Measurements from ENCODE around the gene TTLL6. TPM values are rescaled to one million over a fixed set of nuclear protein-coding genes. Genes with fewer than 3 reads are reported as not detected.

TTLL6 gene
- total and polyA plus RNA-seq, 2 of the 8 experiments (the other 6 are each of a cell fraction or from before 2014, with no cell fraction given), result 2.6 to 4.3 TPM

DNA sequence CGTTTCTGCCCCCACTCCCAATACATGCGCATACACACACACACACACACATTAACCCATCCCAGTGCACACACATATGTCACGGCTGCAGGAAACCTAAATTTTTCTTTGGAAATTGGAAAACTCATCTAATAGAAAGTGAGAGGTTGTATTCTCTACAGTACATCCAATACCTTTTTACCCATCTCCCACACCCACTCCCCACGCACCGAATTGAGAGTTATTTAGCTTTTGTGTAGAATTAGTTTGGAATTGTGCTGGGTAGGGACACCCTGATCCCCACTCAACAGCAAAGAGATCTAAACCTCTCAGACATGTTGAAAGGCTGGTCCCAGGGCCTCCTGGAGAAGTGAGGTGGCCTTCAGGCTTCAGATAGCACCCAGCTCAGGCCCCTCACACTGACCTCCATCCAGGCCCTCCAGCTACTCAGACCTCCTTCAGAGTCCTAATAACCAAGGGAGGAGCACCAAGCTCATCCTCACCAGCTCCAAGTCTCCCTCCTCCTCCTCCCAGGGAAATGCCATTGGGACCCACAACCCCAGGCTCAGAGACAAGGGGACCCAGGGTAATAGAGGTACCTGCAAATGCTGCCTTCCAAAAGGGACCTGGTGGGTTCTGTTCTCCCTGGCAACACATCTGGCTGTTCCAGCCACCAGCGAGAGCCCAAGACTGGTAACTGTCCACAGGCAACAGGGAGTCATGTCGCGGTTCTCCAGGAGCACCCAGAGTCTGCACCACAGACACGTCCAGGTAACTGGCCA, 89.4 kb downstream of the TTLL6 start (continued):
- TF ChIP-seq, protein P1, sequence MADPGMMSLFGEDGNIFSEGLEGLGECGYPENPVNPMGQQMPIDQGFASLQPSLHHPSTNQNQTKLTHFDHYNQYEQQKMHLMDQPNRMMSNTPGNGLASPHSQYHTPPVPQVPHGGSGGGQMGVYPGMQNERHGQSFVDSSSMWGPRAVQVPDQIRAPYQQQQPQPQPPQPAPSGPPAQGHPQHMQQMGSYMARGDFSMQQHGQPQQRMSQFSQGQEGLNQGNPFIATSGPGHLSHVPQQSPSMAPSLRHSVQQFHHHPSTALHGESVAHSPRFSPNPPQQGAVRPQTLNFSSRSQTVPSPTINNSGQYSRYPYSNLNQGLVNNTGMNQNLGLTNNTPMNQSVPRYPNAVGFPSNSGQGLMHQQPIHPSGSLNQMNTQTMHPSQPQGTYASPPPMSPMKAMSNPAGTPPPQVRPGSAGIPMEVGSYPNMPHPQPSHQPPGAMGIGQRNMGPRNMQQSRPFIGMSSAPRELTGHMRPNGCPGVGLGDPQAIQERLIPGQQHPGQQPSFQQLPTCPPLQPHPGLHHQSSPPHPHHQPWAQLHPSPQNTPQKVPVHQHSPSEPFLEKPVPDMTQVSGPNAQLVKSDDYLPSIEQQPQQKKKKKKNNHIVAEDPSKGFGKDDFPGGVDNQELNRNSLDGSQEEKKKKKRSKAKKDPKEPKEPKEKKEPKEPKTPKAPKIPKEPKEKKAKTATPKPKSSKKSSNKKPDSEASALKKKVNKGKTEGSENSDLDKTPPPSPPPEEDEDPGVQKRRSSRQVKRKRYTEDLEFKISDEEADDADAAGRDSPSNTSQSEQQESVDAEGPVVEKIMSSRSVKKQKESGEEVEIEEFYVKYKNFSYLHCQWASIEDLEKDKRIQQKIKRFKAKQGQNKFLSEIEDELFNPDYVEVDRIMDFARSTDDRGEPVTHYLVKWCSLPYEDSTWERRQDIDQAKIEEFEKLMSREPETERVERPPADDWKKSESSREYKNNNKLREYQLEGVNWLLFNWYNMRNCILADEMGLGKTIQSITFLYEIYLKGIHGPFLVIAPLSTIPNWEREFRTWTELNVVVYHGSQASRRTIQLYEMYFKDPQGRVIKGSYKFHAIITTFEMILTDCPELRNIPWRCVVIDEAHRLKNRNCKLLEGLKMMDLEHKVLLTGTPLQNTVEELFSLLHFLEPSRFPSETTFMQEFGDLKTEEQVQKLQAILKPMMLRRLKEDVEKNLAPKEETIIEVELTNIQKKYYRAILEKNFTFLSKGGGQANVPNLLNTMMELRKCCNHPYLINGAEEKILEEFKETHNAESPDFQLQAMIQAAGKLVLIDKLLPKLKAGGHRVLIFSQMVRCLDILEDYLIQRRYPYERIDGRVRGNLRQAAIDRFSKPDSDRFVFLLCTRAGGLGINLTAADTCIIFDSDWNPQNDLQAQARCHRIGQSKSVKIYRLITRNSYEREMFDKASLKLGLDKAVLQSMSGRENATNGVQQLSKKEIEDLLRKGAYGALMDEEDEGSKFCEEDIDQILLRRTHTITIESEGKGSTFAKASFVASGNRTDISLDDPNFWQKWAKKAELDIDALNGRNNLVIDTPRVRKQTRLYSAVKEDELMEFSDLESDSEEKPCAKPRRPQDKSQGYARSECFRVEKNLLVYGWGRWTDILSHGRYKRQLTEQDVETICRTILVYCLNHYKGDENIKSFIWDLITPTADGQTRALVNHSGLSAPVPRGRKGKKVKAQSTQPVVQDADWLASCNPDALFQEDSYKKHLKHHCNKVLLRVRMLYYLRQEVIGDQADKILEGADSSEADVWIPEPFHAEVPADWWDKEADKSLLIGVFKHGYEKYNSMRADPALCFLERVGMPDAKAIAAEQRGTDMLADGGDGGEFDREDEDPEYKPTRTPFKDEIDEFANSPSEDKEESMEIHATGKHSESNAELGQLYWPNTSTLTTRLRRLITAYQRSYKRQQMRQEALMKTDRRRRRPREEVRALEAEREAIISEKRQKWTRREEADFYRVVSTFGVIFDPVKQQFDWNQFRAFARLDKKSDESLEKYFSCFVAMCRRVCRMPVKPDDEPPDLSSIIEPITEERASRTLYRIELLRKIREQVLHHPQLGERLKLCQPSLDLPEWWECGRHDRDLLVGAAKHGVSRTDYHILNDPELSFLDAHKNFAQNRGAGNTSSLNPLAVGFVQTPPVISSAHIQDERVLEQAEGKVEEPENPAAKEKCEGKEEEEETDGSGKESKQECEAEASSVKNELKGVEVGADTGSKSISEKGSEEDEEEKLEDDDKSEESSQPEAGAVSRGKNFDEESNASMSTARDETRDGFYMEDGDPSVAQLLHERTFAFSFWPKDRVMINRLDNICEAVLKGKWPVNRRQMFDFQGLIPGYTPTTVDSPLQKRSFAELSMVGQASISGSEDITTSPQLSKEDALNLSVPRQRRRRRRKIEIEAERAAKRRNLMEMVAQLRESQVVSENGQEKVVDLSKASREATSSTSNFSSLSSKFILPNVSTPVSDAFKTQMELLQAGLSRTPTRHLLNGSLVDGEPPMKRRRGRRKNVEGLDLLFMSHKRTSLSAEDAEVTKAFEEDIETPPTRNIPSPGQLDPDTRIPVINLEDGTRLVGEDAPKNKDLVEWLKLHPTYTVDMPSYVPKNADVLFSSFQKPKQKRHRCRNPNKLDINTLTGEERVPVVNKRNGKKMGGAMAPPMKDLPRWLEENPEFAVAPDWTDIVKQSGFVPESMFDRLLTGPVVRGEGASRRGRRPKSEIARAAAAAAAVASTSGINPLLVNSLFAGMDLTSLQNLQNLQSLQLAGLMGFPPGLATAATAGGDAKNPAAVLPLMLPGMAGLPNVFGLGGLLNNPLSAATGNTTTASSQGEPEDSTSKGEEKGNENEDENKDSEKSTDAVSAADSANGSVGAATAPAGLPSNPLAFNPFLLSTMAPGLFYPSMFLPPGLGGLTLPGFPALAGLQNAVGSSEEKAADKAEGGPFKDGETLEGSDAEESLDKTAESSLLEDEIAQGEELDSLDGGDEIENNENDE (IDR thresholded peaks at IDR 0.05; ENCODE audit: insufficient replicate concordance, low read length), result no peak
- TF ChIP-seq TCF12 (IDR thresholded peaks at IDR 0.05; ENCODE audit: low read depth, low read length), result no peak
- no peak for TF ChIP-seq RXRA (IDR thresholded peaks at IDR 0.05; ENCODE audit: insufficient read depth, low read depth, low read length)
- no peak for TF ChIP-seq TAF1 (IDR thresholded peaks at IDR 0.05; ENCODE audit: low read depth, low read length)
- no peak for TF ChIP-seq POU5F1 (IDR thresholded peaks at IDR 0.05; ENCODE audit: low read depth, low read length)
- no peak for TF ChIP-seq GTF2F1 (IDR thresholded peaks at IDR 0.05; ENCODE audit: borderline replicate concordance, low read depth, low read length)
- no peak for TF ChIP-seq BACH1 (IDR thresholded peaks at IDR 0.05; ENCODE audit: low read length)
- no peak for TF ChIP-seq CTBP2 (IDR thresholded peaks at IDR 0.05; ENCODE audit: borderline replicate concordance, insufficient read depth, insufficient read length, low read length)
- no peak for TF ChIP-seq KDM5A (IDR thresholded peaks at IDR 0.05; ENCODE audit: low read length)
- TF ChIP-seq GABPA (IDR thresholded peaks at IDR 0.05; ENCODE audit: borderline replicate concordance, insufficient read depth, low read length), result no peak
- no peak for TF ChIP-seq TAF7 (optimal IDR thresholded peaks at IDR 0.05; ENCODE audit: borderline replicate concordance, low read depth, low read length)
